GM12878 (cell line): ENCODE results near the gene CRAT. TPM values are rescaled to one million over a fixed set of nuclear protein-coding genes. Genes with fewer than 3 reads are reported as not detected.

Source experiments
- ATAC-seq: fragments of 200-7000 bp; cut with Tn5 transposase; 3 replicates; pipeline ENCODE4 v1.9.1; 2020; ENCODE audit warnings: mild to moderate bottlenecking, moderate library complexity
- BruUV-seq: library from RNA; stranded (reverse); fragments of 400-500 nt; replicated peaks from 2 replicates; lab custom pipeline; 2021; lab: Mats Ljungman, UMichigan
- CTCF ChIA-PET: fragments of 300-600 bp; sonication (Branson Sonifier 250); formaldehyde crosslinking; extraction: SDS; loops from one replicate; lab custom pipeline; 2021; ENCODE audit warnings: inconsistent platforms; lab: Yijun Ruan, JAX
- POLR2A ChIA-PET: fragments of 350-600 bp; formaldehyde crosslinking; extraction: SDS; loops from one replicate; lab custom pipeline; 2021; ENCODE audit warnings: inconsistent platforms; lab: Charles Lee
- RAD21 ChIA-PET: fragments of 300-600 bp; sonication (Branson Sonifier 250); formaldehyde crosslinking; loops from one replicate; lab custom pipeline; 2023; ENCODE audit warnings: antibody characterized with exemption; ENCODE audit not compliant: unreplicated experiment; lab: Charles Lee
- SMC1A ChIA-PET: fragments of 300-600 bp; sonication (Branson Sonifier 250); formaldehyde crosslinking; loops from one replicate; lab custom pipeline; 2023; ENCODE audit not compliant: unreplicated experiment, uncharacterized antibody; lab: Charles Lee
- DNase-seq: peaks from one replicate; pipeline ENCODE4 v3.0.0-alpha.2; 2011; ENCODE audit warnings: low read depth, low spot score
- FAIRE-seq: peaks from 3 replicates; lab custom pipeline; 2011; peaks lifted over from hg19 to GRCh38; lab: Jason Lieb, UNC
- H2AFZ ChIP-seq: 2 replicates; pipeline ENCODE4 v1.6.0; 2011; ENCODE audit warnings: low read depth, low read length, control low read depth; ENCODE audit not compliant: control insufficient read depth
- H3K27ac ChIP-seq: 2 replicates; pipeline ENCODE4 v1.5.1; 2011; ENCODE audit warnings: control low read depth; ENCODE audit not compliant: control insufficient read depth, insufficient read depth
- H3K27me3 ChIP-seq, 2 experiments: replicated peaks in 1 of 2; 2 replicates each; pipeline versions ENCODE4 v1.6.0 to v1.6.1; 2011; ENCODE audit warnings: low read length in 1 of 2; ENCODE audit not compliant: control insufficient read depth in 2 of 2, insufficient read depth in 2 of 2
- H3K36me3 ChIP-seq, 2 experiments: 2 replicates each; pipeline ENCODE4 v1.5.1; 2011; ENCODE audit warnings: low read length in 1 of 2; ENCODE audit not compliant: control insufficient read depth in 2 of 2, insufficient read depth in 2 of 2
- H3K4me1 ChIP-seq: 2 replicates; pipeline ENCODE4 v1.6.1; 2011; ENCODE audit warnings: mild to moderate bottlenecking, low read length, moderate library complexity, mixed read lengths; ENCODE audit not compliant: control insufficient read depth, insufficient read depth
- H3K4me2 ChIP-seq: 2 replicates; pipeline ENCODE4 v1.6.0; 2011; ENCODE audit warnings: control low read depth; ENCODE audit not compliant: control insufficient read depth, insufficient read depth
- H3K4me3 ChIP-seq: fragments of 200-600 bp; sonication (generic); 2 replicates; pipeline ENCODE4 v1.5.1; 2016
- H3K79me2 ChIP-seq: 2 replicates; pipeline ENCODE4 v1.6.0; 2011; ENCODE audit warnings: low read length; ENCODE audit not compliant: control insufficient read depth, insufficient read depth
- H3K9ac ChIP-seq: 2 replicates; pipeline ENCODE4 v1.8.0; 2011; ENCODE audit warnings: low read length, control low read depth, mixed read lengths; ENCODE audit not compliant: control insufficient read depth, insufficient read depth
- H3K9me3 ChIP-seq: replicated peaks from 3 replicates; pipeline ENCODE4 v1.5.1; 2011; ENCODE audit warnings: mild to moderate bottlenecking, low read length; ENCODE audit not compliant: control insufficient read depth, insufficient read depth
- H4K20me1 ChIP-seq: 2 replicates; pipeline ENCODE4 v1.6.0; 2011; ENCODE audit not compliant: control insufficient read depth, insufficient read depth
- BCL3 ChIP-seq: IDR thresholded peaks from 2 replicates; pipeline ENCODE4 v1.6.1; 2011; ENCODE audit warnings: borderline replicate concordance, low read depth, mild to moderate bottlenecking, moderate library complexity, low read length; ENCODE audit not compliant: insufficient read depth, poor library complexity, severe bottlenecking
- CHD2 ChIP-seq: IDR thresholded peaks from 2 replicates; pipeline ENCODE4 v1.6.1; 2011; ENCODE audit warnings: low read depth, low read length, improper control_type of control experiment, borderline replicate concordance
- FOS ChIP-seq: IDR thresholded peaks from 3 replicates; pipeline ENCODE4 v1.6.1; 2011; ENCODE audit warnings: borderline replicate concordance; ENCODE audit not compliant: insufficient read length; ENCODE audit errors: extremely low read depth
- FOXK2 ChIP-seq: fragments of 450-650 bp; IDR thresholded peaks from 2 replicates; pipeline ENCODE4 v1.6.1; 2017; ENCODE audit warnings: mild to moderate bottlenecking, moderate library complexity
- HDGF ChIP-seq: fragments of 450-650 bp; IDR thresholded peaks from 2 replicates; pipeline ENCODE4 v1.6.1; 2016; ENCODE audit warnings: antibody characterized with exemption
- MLLT1 ChIP-seq: fragments of 450-650 bp; IDR thresholded peaks from 2 replicates; pipeline ENCODE4 v1.6.1; 2016; ENCODE audit warnings: mild to moderate bottlenecking
- MXI1 ChIP-seq: fragments of 150-350 bp; IDR thresholded peaks from 2 replicates; pipeline ENCODE4 v1.6.1; 2011; ENCODE audit warnings: low read depth, mild to moderate bottlenecking, inconsistent platforms, low read length, improper control_type of control experiment
- NBN ChIP-seq: fragments of 450-650 bp; IDR thresholded peaks from 2 replicates; pipeline ENCODE4 v1.6.1; 2016
- NFIC ChIP-seq: IDR thresholded peaks from 2 replicates; pipeline ENCODE4 v1.6.1; 2012; ENCODE audit warnings: low read depth, mild to moderate bottlenecking, inconsistent platforms, low read length, moderate library complexity
- NFXL1 ChIP-seq: fragments of 450-650 bp; IDR thresholded peaks from 2 replicates; pipeline ENCODE4 v1.6.1; 2017; ENCODE audit warnings: antibody characterized with exemption, mild to moderate bottlenecking, borderline replicate concordance
- NFYB ChIP-seq: IDR thresholded peaks from 2 replicates; pipeline ENCODE4 v1.6.1; 2011; ENCODE audit warnings: low read depth, mild to moderate bottlenecking, low read length, improper control_type of control experiment, moderate library complexity; ENCODE audit not compliant: insufficient read depth
- PAX5 ChIP-seq: IDR thresholded peaks from 2 replicates; pipeline ENCODE4 v1.6.1; 2011; ENCODE audit warnings: low read depth, low read length, borderline replicate concordance
- POLR2AphosphoS2 ChIP-seq: IDR thresholded peaks from 2 replicates; pipeline ENCODE4 v1.6.1; 2011; ENCODE audit warnings: low read depth, mild to moderate bottlenecking, low read length, improper control_type of control experiment, moderate library complexity
- RUNX3 ChIP-seq: IDR thresholded peaks from 2 replicates; pipeline ENCODE4 v1.6.1; 2012; ENCODE audit warnings: low read length, inconsistent platforms
- ZNF274 ChIP-seq: IDR thresholded peaks from one replicate; pipeline ENCODE4 v1.8.0; 2011; ENCODE audit not compliant: insufficient read length, insufficient read depth
- ZSCAN29 ChIP-seq: fragments of 450-650 bp; IDR thresholded peaks from 2 replicates; pipeline ENCODE4 v1.6.1; 2017; ENCODE audit warnings: mild to moderate bottlenecking, moderate library complexity
- WGBS: methylation state at CpG from one replicate; pipeline ENCODE4 v1.1.6; 2016; ENCODE audit warnings: low lambda C conversion rate; ENCODE audit not compliant: insufficient replicate concordance, insufficient coverage; ENCODE audit errors: missing lambda C conversion rate; 5-methylcytosine and 5-hydroxymethylcytosine counted together
- in situ Hi-C: fragments of 300-500 bp; cut with MboI; formaldehyde crosslinking; loops from 9 replicates; pipeline ENCODE4 v1.14.3; 2018; ENCODE audit warnings: mixed read lengths
- intact Hi-C: fragments of 100-400 bp; cut with micrococcal nuclease; formaldehyde crosslinking; loops from one replicate; pipeline ENCODE4 v1.14.2; 2022; ENCODE audit not compliant: unreplicated experiment
- polyA plus RNA-seq, 11 experiments: library from polyadenylated mRNA; depleted of rRNA in 4 of 11; unstranded in 6 of 11; stranded (reverse) in 5 of 11; fragments of >200 nt; fragmentation: Nextera tagmentation in 4 of 11; fragmentation: Illumina TruSeq in 1 of 11; extraction: Ambion mirVana in 4 of 11; extraction: Trizol in 1 of 11; gene quantifications; 1 replicate in 1 of 11; 2 replicates in 10 of 11; pipeline versions ENCODE4 v1.2.1 to v1.2.3, GENCODE V29; 2011 to 2016; ENCODE audit warnings: inconsistent platforms in 2 of 11, missing spikeins in 2 of 11, low read depth in 1 of 11
- total RNA-seq, 4 experiments: library from RNA; depleted of rRNA in 3 of 4; stranded (reverse); fragments of >200 nt in 3 of 4; fragmentation: Illumina TruSeq in 1 of 4; extraction: Trizol in 1 of 4; gene quantifications; 2 replicates each; pipeline versions ENCODE4 v1.2.1 to v1.2.3, GENCODE V29; 2013 to 2021

Gene CRAT
- total and polyA plus RNA-seq, 10 of the 15 experiments (the other 5 are each of a cell fraction or from before 2014, with no cell fraction given), result 0.10 to 3.4 (median 1.8) TPM

- Histone ChIP-seq H3K4me3 (no peak overlapping the region), H3K9ac (no peak overlapping the region), H3K27me3 (no peaks in the 10 kb centered on the region), H3K36me3 (no peaks in the 10 kb centered on the region; a peak in 2 of 4 replicates), H2AFZ (no peak overlapping the region), H3K4me2 (no peak overlapping the region), H3K4me1 (no peaks in the 10 kb centered on the region), H3K27ac (no peak overlapping the region), H3K79me2 (no peaks in the 10 kb centered on the region), H3K9me3 (no peaks in the 10 kb centered on the region), H4K20me1 (no peaks in the 10 kb centered on the region)
- SMC1A ChIA-PET, result no interaction called here
- POLR2A ChIA-PET, result no interaction called here
- ATAC-seq, result no peak
- intact Hi-C loops (no loop called here), in situ Hi-C loops (no loop called here)
- CTCF ChIA-PET, result interaction anchor here (2.0 kb wide), 1 partner anchor 13 kb away, joined by 14 read pairs; no protein-coding TSS in a partner anchor
- RAD21 ChIA-PET, result no interaction called here
- TF ChIP-seq CHD2 (no peak), ZSCAN29 (no peak), RUNX3 (no peak), NFIC (no peak), NFYB (no peak), POLR2AphosphoS2 (no peak), ZNF274 (no peak), BCL3 (no peak), NBN (no peak), MLLT1 (no peak), HDGF (no peak), PAX5 (no peak), FOS (no peak), FOXK2 (no peak), NFXL1 (no peak), MXI1 (no peak)
- DNase-seq, result no peak
- no peak for FAIRE-seq
- BruUV-seq, result no TSS peak
- WGBS, result 82% methylated on average over 10 of the region's 10 CpGs
These were observed 45.6 kb upstream of the CRAT start for GRCh38 chr9:129156163-129156562.
